ENCODE measurements around the gene SIL1. TPM values are rescaled to one million over a fixed set of nuclear protein-coding genes. Genes with fewer than 3 reads are reported as not detected.

Gene SIL1
- total and polyA plus RNA-seq, 10 donors, result 23.4 to 42.3 (median 32.6) TPM

GRCh38 chr5:139131465-139131864 lies 66.7 kb downstream of the SIL1 start:
- no peak overlapping the region for H3K4me3 ChIP-seq

GRCh38 chr5:139131062-139131461 lies 67.1 kb downstream of the SIL1 start:
- Histone ChIP-seq H3K4me3 (no peak overlapping the region), H3K4me1 (peaks cover 6 to 30% (median 16%) of the 10 kb centered on the region in 6 donors), H3K27ac (peak overlapping the region in 6 of 8 donors; percentile 15 to 82 (median 72)), H3K36me3 (peaks cover 0 to 18% (median 0%) of the 10 kb centered on the region in 6 donors), H3K9me3 (no peaks in the 10 kb centered on the region), H3K27me3 (replicated peaks in 1 of 7) (no peaks in the 10 kb centered on the region)
- no peak for DNase-seq
- WGBS, 5 donors, result 57 to 85% (median 76%) methylated on average over 3 of the region's 3 CpGs
- intact Hi-C loops (cut with DNase I; ENCODE audit: low total_unique reads), result no loop called here
- no peak for TF ChIP-seq POLR2A (IDR thresholded peaks at IDR 0.05)
- TF ChIP-seq POLR2AphosphoS5 (IDR thresholded peaks at IDR 0.05), result no peak
- no peak for TF ChIP-seq CTCF (IDR thresholded peaks at IDR 0.05 in 8 of 11, conservative IDR thresholded peaks at IDR 0.05 in 3 of 11)

More at GRCh38 chr5:139131465-139131864, 66.7 kb downstream of the SIL1 start:
- DNase-seq, result no peak
- no peaks in the 10 kb centered on the region for H3K27me3 ChIP-seq (replicated peaks in 1 of 7)
- H3K36me3 ChIP-seq, result peaks cover 0 to 14% (median 0%) of the 10 kb centered on the region in 6 donors
- TF ChIP-seq CTCF (IDR thresholded peaks at IDR 0.05 in 8 of 11, conservative IDR thresholded peaks at IDR 0.05 in 3 of 11) (no peak), POLR2A (IDR thresholded peaks at IDR 0.05) (no peak), POLR2AphosphoS5 (IDR thresholded peaks at IDR 0.05) (no peak)
- intact Hi-C loops (cut with DNase I; ENCODE audit: low total_unique reads), result no loop called here
- WGBS, 5 donors, result 61 to 72% (median 68%) methylated on average over 6 of the region's 6 CpGs
- H3K27ac ChIP-seq, result peak overlapping the region in 7 of 8 donors; percentile 15 to 82 (median 69)
- no peaks in the 10 kb centered on the region for H3K9me3 ChIP-seq
- H3K4me1 ChIP-seq, result peaks cover 6 to 26% (median 16%) of the 10 kb centered on the region in 6 donors

- 76 to 84% (median 83%) methylated on average over 4 of the region's 4 CpGs for WGBS, 5 donors
- no peak for DNase-seq
- peaks cover 6 to 35% (median 16%) of the 10 kb centered on the region in 6 donors for H3K4me1 ChIP-seq
- no peaks in the 10 kb centered on the region for H3K27me3 ChIP-seq (replicated peaks in 1 of 7)
- H3K27ac ChIP-seq, result no peak overlapping the region
- H3K4me3 ChIP-seq, result no peak overlapping the region
- peaks cover 0 to 27% (median 0%) of the 10 kb centered on the region in 6 donors for H3K36me3 ChIP-seq
- H3K9me3 ChIP-seq, result no peaks in the 10 kb centered on the region
- intact Hi-C loops (cut with DNase I; ENCODE audit: low total_unique reads), result no loop called here
- TF ChIP-seq POLR2A (IDR thresholded peaks at IDR 0.05), result no peak
- no peak for TF ChIP-seq POLR2AphosphoS5 (IDR thresholded peaks at IDR 0.05)
- TF ChIP-seq CTCF (IDR thresholded peaks at IDR 0.05 in 8 of 11, conservative IDR thresholded peaks at IDR 0.05 in 3 of 11), result no peak
These were observed 68.0 kb downstream of the SIL1 start for GRCh38 chr5:139130214-139130613.

- Histone ChIP-seq H3K4me1 (peaks cover 3 to 23% (median 8%) of the 10 kb centered on the region in 6 donors), H3K4me3 (no peak overlapping the region), H3K27ac (peak overlapping the region in 3 of 8 donors; percentile 23 to 53 (median 33)), H3K9me3 (no peaks in the 10 kb centered on the region), H3K36me3 (peaks cover 0 to 52% (median 5%) of the 10 kb centered on the region in 6 donors), H3K27me3 (replicated peaks in 1 of 7) (no peaks in the 10 kb centered on the region)
- no peak for TF ChIP-seq CTCF (IDR thresholded peaks at IDR 0.05 in 8 of 11, conservative IDR thresholded peaks at IDR 0.05 in 3 of 11)
- no peak for TF ChIP-seq POLR2A (IDR thresholded peaks at IDR 0.05)
- peak in 1 of 3 donors; percentile 23 for TF ChIP-seq POLR2AphosphoS5 (IDR thresholded peaks at IDR 0.05)
- no peak for DNase-seq
- intact Hi-C loops (cut with DNase I; ENCODE audit: low total_unique reads), result no loop called here
- 59 to 77% (median 74%) methylated on average over 3 of the region's 3 CpGs for WGBS, 5 donors
These were observed 71.5 kb downstream of the SIL1 start for GRCh38 chr5:139126711-139127111.

All from spleen (tissue), 11 donors.